Liver (tissue), 3 donors: ENCODE data around the gene ZNF518B.

Experiments
- GABPA ChIP-seq, 2 donors: IDR thresholded peaks in 1 of 2; conservative IDR thresholded peaks in 1 of 2; 2 replicates each; pipeline ENCODE4 v1.6.1; 2016; ENCODE audit warnings: antibody characterized with exemption in 2 of 2, mild to moderate bottlenecking in 1 of 2, moderate library complexity in 1 of 2
- NR2F2 ChIP-seq: IDR thresholded peaks from 2 replicates; pipeline ENCODE4 v1.6.1; 2016; ENCODE audit warnings: antibody characterized with exemption
- RAD21 ChIP-seq, 2 donors: IDR thresholded peaks; 2 replicates each; pipeline ENCODE4 v1.6.1; 2016; ENCODE audit warnings: antibody characterized with exemption in 2 of 2, mild to moderate bottlenecking in 2 of 2
- RXRA ChIP-seq, 2 donors: IDR thresholded peaks; 2 replicates each; pipeline ENCODE4 v1.6.1; 2017 to 2018; ENCODE audit warnings: antibody characterized with exemption in 2 of 2, mild to moderate bottlenecking in 1 of 2
- TF ChIP-seq, protein P1 (sequence below): fragments of 150-350 bp; IDR thresholded peaks from 2 replicates; pipeline ENCODE4 v1.5.1; 2017; ENCODE audit warnings: improper control_type of control experiment, low read depth, low read length; ENCODE audit not compliant: missing input control
- TF ChIP-seq, protein P2 (sequence below): IDR thresholded peaks from 2 replicates; pipeline ENCODE4 v1.6.1; 2016; ENCODE audit warnings: antibody characterized with exemption, mild to moderate bottlenecking
- TF ChIP-seq, protein P3 (sequence below): IDR thresholded peaks from 2 replicates; pipeline ENCODE4 v1.6.1; 2016; ENCODE audit warnings: antibody characterized with exemption
- donor health status: healthy.
- donor health status: healthy.

DNA sequence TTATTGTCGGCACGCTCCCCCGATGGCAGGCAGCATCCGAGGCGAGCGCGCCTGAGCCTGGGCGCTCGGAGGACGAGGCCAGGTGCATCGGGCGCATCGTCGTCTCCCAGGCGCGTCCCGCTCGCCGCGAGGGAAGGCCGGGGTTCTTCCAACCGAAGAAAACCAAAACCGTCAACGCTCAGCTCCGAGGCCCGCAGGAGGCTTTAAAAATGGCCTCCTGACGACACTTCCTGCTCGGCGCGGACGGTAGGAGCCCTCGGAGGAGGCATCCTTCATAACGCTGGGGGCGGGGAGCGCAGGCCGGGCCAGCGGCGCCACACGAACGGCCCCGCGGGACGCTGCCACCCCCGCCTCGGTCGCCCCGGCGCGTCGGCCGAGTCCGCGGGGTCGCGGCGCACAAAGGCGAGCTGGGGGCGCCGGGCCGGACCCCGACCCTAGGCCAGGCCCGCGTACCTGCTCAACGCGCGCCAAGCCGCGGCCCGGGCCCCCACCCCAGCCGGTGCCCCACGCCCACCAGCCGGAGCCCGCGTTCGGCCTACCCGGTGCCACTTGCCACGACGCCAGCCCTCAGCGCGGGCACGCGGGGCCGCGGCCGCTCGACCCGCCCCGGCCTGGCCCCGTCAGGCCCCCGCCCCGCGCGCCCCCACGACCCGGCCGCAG is 501 bp downstream of the ZNF518B start:
- no peak for TF ChIP-seq RXRA (IDR thresholded peaks at IDR 0.05)
- TF ChIP-seq, protein P1, sequence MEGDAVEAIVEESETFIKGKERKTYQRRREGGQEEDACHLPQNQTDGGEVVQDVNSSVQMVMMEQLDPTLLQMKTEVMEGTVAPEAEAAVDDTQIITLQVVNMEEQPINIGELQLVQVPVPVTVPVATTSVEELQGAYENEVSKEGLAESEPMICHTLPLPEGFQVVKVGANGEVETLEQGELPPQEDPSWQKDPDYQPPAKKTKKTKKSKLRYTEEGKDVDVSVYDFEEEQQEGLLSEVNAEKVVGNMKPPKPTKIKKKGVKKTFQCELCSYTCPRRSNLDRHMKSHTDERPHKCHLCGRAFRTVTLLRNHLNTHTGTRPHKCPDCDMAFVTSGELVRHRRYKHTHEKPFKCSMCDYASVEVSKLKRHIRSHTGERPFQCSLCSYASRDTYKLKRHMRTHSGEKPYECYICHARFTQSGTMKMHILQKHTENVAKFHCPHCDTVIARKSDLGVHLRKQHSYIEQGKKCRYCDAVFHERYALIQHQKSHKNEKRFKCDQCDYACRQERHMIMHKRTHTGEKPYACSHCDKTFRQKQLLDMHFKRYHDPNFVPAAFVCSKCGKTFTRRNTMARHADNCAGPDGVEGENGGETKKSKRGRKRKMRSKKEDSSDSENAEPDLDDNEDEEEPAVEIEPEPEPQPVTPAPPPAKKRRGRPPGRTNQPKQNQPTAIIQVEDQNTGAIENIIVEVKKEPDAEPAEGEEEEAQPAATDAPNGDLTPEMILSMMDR, result no peak
- TF ChIP-seq, protein P2, sequence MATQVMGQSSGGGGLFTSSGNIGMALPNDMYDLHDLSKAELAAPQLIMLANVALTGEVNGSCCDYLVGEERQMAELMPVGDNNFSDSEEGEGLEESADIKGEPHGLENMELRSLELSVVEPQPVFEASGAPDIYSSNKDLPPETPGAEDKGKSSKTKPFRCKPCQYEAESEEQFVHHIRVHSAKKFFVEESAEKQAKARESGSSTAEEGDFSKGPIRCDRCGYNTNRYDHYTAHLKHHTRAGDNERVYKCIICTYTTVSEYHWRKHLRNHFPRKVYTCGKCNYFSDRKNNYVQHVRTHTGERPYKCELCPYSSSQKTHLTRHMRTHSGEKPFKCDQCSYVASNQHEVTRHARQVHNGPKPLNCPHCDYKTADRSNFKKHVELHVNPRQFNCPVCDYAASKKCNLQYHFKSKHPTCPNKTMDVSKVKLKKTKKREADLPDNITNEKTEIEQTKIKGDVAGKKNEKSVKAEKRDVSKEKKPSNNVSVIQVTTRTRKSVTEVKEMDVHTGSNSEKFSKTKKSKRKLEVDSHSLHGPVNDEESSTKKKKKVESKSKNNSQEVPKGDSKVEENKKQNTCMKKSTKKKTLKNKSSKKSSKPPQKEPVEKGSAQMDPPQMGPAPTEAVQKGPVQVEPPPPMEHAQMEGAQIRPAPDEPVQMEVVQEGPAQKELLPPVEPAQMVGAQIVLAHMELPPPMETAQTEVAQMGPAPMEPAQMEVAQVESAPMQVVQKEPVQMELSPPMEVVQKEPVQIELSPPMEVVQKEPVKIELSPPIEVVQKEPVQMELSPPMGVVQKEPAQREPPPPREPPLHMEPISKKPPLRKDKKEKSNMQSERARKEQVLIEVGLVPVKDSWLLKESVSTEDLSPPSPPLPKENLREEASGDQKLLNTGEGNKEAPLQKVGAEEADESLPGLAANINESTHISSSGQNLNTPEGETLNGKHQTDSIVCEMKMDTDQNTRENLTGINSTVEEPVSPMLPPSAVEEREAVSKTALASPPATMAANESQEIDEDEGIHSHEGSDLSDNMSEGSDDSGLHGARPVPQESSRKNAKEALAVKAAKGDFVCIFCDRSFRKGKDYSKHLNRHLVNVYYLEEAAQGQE, result no peak
- TF ChIP-seq RAD21 (IDR thresholded peaks at IDR 0.05), result no peak
- no peak for TF ChIP-seq NR2F2
- TF ChIP-seq, protein P3, sequence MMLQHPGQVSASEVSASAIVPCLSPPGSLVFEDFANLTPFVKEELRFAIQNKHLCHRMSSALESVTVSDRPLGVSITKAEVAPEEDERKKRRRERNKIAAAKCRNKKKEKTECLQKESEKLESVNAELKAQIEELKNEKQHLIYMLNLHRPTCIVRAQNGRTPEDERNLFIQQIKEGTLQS, result no peak
- TF ChIP-seq GABPA (IDR thresholded peaks at IDR 0.05 in 1 of 2, conservative IDR thresholded peaks at IDR 0.05 in 1 of 2), result no peak
